ENCODE measurements around the gene CRISPLD2.

Gene CRISPLD2

GRCh38 chr16:84841787-84842300 is 22.1 kb downstream of the CRISPLD2 start:
- Histone ChIP-seq H3K9ac (ENCODE audit: low read length) (peak overlapping the region; percentile 70), H3K27me3 (ENCODE audit: control insufficient read depth, insufficient read depth, low read length) (peaks cover 46% of the 10 kb centered on the region)

DNA sequence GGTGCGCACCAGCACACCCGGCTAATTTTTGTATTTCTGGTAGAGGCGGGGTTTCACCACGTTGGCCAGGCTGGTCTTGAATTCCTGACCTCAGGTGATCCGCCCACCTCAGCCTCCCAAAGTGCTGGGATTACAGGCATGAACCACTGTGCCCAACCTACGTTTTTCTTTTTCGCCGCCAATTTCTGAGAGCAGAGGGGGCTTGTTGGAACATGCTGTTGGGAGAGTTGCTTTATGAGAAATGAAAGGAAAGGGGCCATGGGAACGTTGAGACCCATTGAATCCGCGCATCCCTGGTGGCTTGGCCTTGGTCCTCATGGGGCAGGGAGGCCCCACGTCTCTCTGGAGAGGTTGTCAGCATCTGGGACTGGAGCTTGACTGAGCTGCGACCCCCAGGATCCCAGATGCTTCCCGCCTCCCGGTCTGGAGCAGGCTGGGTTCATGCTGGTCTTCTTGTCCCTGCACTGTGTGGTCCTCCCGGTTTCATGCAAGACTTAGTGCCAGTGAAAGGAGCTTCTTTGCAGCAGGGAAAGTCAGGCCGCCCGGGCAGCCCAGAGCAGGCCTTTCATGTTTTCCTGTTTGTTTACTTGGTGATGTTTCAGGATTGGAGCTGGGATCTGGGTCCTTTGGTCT is 22.8 kb downstream of the CRISPLD2 start:
- Histone ChIP-seq H3K27me3 (ENCODE audit: control insufficient read depth, insufficient read depth, low read length) (peaks cover 52% of the 10 kb centered on the region), H3K4me1 (ENCODE audit: control insufficient read depth, insufficient read depth, low read length) (peaks cover 50% of the 10 kb centered on the region), H3K36me3 (ENCODE audit: control insufficient read depth, insufficient read depth, low read length) (no peaks in the 10 kb centered on the region), H3K27ac (ENCODE audit: low read depth, low read length) (no peak overlapping the region), H3K9me3 (ENCODE audit: control insufficient read depth, insufficient read depth, low read depth, low read length) (no peaks in the 10 kb centered on the region), H3K9ac (ENCODE audit: low read length) (no peak overlapping the region), H3K4me3 (ENCODE audit: low read depth, low read length) (no peak overlapping the region)

More at GRCh38 chr16:84841787-84842300, 22.1 kb downstream of the CRISPLD2 start:
- Histone ChIP-seq H3K4me3 (ENCODE audit: low read depth, low read length) (peak overlapping the region; percentile 34), H3K27ac (ENCODE audit: low read depth, low read length) (no peak overlapping the region), H3K9me3 (ENCODE audit: control insufficient read depth, insufficient read depth, low read depth, low read length) (no peaks in the 10 kb centered on the region), H3K4me1 (ENCODE audit: control insufficient read depth, insufficient read depth, low read length) (peaks cover 47% of the 10 kb centered on the region), H3K36me3 (ENCODE audit: control insufficient read depth, insufficient read depth, low read length) (no peaks in the 10 kb centered on the region)

DNA sequence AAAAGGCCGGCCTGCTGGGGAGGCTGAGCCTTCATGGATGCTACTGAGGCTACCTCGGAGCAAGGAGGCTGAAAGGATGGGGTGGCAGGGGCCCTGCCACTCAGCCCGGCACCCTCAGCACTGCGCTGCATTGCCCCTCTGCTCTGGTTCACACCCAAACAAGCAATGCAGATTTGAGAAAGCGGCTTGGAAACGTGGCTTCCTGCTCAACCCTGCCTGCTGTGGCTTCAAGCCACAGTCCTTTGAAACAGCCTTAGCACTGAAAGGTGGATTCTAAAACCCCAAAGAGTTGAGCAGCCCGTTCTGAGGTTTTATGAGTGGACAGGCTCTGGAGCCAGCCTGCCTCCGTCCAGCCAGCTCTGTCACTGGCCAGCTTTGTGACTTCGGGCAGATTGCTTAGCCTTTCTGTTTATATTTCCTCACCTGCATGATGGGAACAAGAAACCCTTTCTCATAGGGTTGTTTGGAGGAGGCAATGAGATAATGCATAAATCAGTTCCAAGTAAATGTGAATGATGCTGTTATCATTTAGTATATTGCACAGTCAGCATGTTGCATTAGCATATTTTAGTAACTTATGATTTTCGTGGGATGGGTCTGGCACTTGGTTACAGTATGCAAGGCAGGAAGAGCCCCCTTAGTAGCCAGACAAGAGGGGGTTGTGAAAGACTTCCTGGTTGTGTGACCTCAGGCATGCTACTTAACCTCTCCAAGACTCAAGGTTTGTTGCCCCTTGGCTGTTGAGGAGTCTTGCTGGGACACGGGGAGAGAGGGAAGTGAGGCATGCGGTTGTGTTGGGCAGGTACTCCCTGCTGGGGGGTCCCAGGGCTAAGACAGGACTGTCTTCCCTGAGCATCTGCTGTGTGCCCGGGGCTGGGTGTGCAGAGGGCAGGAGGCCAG is 23.6 kb downstream of the CRISPLD2 start:
- no peaks in the 10 kb centered on the region for H3K9me3 ChIP-seq (ENCODE audit: control insufficient read depth, insufficient read depth, low read depth, low read length)
- no peak overlapping the region for H3K9ac ChIP-seq (ENCODE audit: low read length)
- peaks cover 60% of the 10 kb centered on the region for H3K27me3 ChIP-seq (ENCODE audit: control insufficient read depth, insufficient read depth, low read length)
- no peak overlapping the region for H3K4me3 ChIP-seq (ENCODE audit: low read depth, low read length)
- H3K36me3 ChIP-seq (ENCODE audit: control insufficient read depth, insufficient read depth, low read length), result no peaks in the 10 kb centered on the region
- no peak overlapping the region for H3K27ac ChIP-seq (ENCODE audit: low read depth, low read length)
- peaks cover 55% of the 10 kb centered on the region for H3K4me1 ChIP-seq (ENCODE audit: control insufficient read depth, insufficient read depth, low read length)

GRCh38 chr16:84844049-84844350 is 24.2 kb downstream of the CRISPLD2 start:
- no peak overlapping the region for H3K9ac ChIP-seq (ENCODE audit: low read length)
- peaks cover 63% of the 10 kb centered on the region for H3K27me3 ChIP-seq (ENCODE audit: control insufficient read depth, insufficient read depth, low read length)
- H3K27ac ChIP-seq (ENCODE audit: low read depth, low read length), result no peak overlapping the region
- H3K9me3 ChIP-seq (ENCODE audit: control insufficient read depth, insufficient read depth, low read depth, low read length), result no peaks in the 10 kb centered on the region
- H3K4me1 ChIP-seq (ENCODE audit: control insufficient read depth, insufficient read depth, low read length), result peaks cover 60% of the 10 kb centered on the region
- H3K36me3 ChIP-seq (ENCODE audit: control insufficient read depth, insufficient read depth, low read length), result no peaks in the 10 kb centered on the region
- no peak overlapping the region for H3K4me3 ChIP-seq (ENCODE audit: low read depth, low read length)

- Histone ChIP-seq H3K36me3 (ENCODE audit: control insufficient read depth, insufficient read depth, low read length) (no peaks in the 10 kb centered on the region), H3K27ac (ENCODE audit: low read depth, low read length) (no peak overlapping the region), H3K4me3 (ENCODE audit: low read depth, low read length) (no peak overlapping the region), H3K4me1 (ENCODE audit: control insufficient read depth, insufficient read depth, low read length) (peaks cover 60% of the 10 kb centered on the region), H3K27me3 (ENCODE audit: control insufficient read depth, insufficient read depth, low read length) (peaks cover 63% of the 10 kb centered on the region), H3K9me3 (ENCODE audit: control insufficient read depth, insufficient read depth, low read depth, low read length) (no peaks in the 10 kb centered on the region), H3K9ac (ENCODE audit: low read length) (no peak overlapping the region)
These were observed 25.0 kb downstream of the CRISPLD2 start for GRCh38 chr16:84844559-84845495.

GRCh38 chr16:84845496-84846002 is 25.8 kb downstream of the CRISPLD2 start:
- peaks cover 63% of the 10 kb centered on the region for H3K27me3 ChIP-seq (ENCODE audit: control insufficient read depth, insufficient read depth, low read length)
- no peaks in the 10 kb centered on the region for H3K9me3 ChIP-seq (ENCODE audit: control insufficient read depth, insufficient read depth, low read depth, low read length)
- H3K9ac ChIP-seq (ENCODE audit: low read length), result no peak overlapping the region
- H3K4me1 ChIP-seq (ENCODE audit: control insufficient read depth, insufficient read depth, low read length), result peaks cover 55% of the 10 kb centered on the region
- H3K36me3 ChIP-seq (ENCODE audit: control insufficient read depth, insufficient read depth, low read length), result no peaks in the 10 kb centered on the region
- no peak overlapping the region for H3K4me3 ChIP-seq (ENCODE audit: low read depth, low read length)
- no peak overlapping the region for H3K27ac ChIP-seq (ENCODE audit: low read depth, low read length)

DNA sequence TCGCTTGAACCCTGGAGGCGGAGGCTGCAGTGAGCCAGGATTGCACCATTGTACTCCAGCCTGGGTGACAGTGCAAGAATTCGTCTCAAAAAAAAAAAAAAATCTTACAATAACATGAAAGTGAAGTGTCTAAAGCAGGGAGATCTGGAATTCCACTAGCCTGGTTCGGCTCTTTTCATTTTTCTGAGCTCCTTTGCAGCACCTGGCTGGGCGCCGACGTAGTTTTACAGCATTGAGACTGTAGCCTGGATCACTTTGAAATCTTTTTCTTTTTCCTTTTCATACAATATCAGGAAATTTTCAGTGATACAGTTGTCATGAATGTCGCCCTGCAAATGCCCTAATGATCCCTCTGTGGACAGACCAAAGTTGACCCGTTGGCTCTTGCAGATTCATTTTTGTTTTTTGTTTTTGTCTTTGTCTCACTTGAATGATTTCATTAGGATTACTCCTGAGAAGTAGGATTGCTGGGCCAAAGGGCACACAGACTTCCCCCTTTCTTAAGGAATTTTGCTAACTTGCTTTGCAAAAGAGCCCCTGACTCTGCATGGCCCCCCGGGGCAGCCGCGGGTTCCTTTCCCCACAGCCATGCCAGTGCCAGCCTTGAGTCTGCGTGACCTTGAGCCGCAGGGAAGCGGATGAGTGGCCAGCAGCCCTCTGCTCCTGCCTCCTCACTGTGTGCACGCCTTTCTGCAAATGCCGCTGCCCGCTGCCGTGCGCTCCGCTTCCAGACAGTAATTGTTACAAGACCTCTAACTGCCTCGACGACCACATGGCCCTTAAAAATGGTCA is 28.0 kb downstream of the CRISPLD2 start:
- H3K4me3 ChIP-seq (ENCODE audit: low read depth, low read length), result no peak overlapping the region
- H3K27ac ChIP-seq (ENCODE audit: low read depth, low read length), result no peak overlapping the region
- H3K27me3 ChIP-seq (ENCODE audit: control insufficient read depth, insufficient read depth, low read length), result peaks cover 52% of the 10 kb centered on the region
- H3K4me1 ChIP-seq (ENCODE audit: control insufficient read depth, insufficient read depth, low read length), result peaks cover 49% of the 10 kb centered on the region
- H3K9me3 ChIP-seq (ENCODE audit: control insufficient read depth, insufficient read depth, low read depth, low read length), result no peaks in the 10 kb centered on the region
- H3K36me3 ChIP-seq (ENCODE audit: control insufficient read depth, insufficient read depth, low read length), result no peaks in the 10 kb centered on the region
- no peak overlapping the region for H3K9ac ChIP-seq (ENCODE audit: low read length)

DNA sequence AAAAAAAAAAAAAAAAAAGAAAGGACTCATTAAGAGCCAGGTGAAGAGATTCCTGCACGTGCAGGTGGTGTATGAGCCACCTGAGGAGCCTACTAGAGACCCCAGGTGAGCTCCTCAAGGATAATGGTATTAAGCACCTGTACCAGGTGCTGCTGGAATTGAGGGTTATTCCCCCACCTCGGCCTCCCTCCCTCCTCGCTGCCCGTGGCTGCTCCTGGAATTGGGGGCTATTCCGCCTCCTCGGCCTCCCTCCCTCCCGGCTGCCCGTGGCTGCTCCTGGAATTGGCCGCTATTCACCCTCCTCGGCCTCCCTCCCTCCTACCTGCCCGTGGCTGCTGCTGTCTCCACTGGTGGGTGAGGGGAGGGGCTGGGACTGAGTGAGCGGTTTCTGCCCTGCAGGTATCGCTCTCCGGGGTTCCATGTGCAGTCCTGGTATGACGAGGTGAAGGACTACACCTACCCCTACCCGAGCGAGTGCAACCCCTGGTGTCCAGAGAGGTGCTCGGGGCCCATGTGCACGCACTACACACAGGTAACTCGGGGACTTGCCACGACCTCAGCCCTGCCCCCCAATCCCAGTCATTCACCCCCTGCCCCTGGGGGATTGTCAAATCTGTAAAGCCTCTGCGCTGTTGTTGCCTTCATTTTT is 29.3 kb downstream of the CRISPLD2 start:
- Histone ChIP-seq H3K27ac (ENCODE audit: low read depth, low read length) (no peak overlapping the region), H3K27me3 (ENCODE audit: control insufficient read depth, insufficient read depth, low read length) (peaks cover 38% of the 10 kb centered on the region), H3K9ac (ENCODE audit: low read length) (no peak overlapping the region)

GRCh38 chr16:84849751-84850150 is 30.0 kb downstream of the CRISPLD2 start:
- H3K9ac ChIP-seq (ENCODE audit: low read length), result no peak overlapping the region
- no peaks in the 10 kb centered on the region for H3K36me3 ChIP-seq (ENCODE audit: control insufficient read depth, insufficient read depth, low read length)
- no peak overlapping the region for H3K27ac ChIP-seq (ENCODE audit: low read depth, low read length)
- H3K4me3 ChIP-seq (ENCODE audit: low read depth, low read length), result no peak overlapping the region
- no peaks in the 10 kb centered on the region for H3K9me3 ChIP-seq (ENCODE audit: control insufficient read depth, insufficient read depth, low read depth, low read length)
- H3K27me3 ChIP-seq (ENCODE audit: control insufficient read depth, insufficient read depth, low read length), result peaks cover 35% of the 10 kb centered on the region
- peaks cover 31% of the 10 kb centered on the region for H3K4me1 ChIP-seq (ENCODE audit: control insufficient read depth, insufficient read depth, low read length)

More for the DNA sequence above, 29.3 kb downstream of the CRISPLD2 start:
- peaks cover 36% of the 10 kb centered on the region for H3K4me1 ChIP-seq (ENCODE audit: control insufficient read depth, insufficient read depth, low read length)
- H3K36me3 ChIP-seq (ENCODE audit: control insufficient read depth, insufficient read depth, low read length), result no peaks in the 10 kb centered on the region
- H3K4me3 ChIP-seq (ENCODE audit: low read depth, low read length), result no peak overlapping the region
- no peaks in the 10 kb centered on the region for H3K9me3 ChIP-seq (ENCODE audit: control insufficient read depth, insufficient read depth, low read depth, low read length)
